HK-2 (cell line): ENCODE data around the gene BICDL2.
A peak's percentile ranks its signal among the peaks of the same experiment; 100 is the strongest.

Source experiments
- DNase-seq: peaks from one replicate; pipeline ENCODE4 v3.0.0-alpha.2; 2018; ENCODE audit not compliant: unreplicated experiment

BICDL2 gene

DNA sequence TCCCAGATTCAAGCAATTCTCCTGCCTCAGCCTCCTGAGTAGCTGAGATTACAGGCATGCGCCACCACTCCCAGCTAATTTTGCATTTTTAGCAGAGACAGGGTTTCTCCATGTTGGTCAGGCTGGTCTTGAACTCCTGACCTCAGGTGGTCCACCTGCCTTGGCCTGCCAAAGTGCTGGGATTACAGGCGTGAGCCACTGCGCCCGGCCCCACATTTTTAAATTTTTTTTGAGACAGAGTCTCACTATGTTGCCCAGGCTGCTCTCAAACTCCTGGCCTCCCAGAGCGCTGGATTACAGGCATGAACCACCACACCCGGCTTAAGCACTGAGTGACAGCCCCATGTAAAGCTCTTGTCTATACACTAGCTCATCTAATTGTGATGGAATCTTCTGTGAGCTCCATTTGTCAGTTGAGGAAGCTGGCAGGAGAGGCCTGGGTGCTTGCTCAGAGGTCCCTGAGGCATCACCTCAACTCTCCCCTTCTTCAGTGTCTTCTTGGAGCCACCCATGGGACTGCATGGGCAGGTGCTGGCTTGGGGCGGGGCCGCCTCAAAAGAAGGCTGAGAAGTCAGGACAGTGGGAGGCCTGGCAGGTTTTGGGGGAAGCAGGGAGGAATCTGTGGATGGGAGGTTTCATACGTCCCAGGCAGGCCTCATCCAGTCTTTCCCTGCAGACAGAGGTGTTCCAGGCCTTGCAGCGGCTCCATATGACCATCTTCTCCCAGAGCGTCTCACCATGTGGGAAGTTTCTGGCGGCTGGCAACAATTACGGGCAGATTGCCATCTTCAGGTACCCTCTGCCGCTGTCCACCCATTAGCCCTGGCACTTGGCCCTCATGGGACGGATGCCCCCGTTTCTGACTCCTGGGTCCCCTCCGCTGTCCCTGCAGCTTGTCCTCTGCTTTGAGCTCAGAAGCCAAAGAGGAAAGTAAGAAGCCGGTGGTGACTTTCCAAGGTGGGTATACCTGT is 11.4 kb downstream of the BICDL2 start:
- no peak for DNase-seq

DNA sequence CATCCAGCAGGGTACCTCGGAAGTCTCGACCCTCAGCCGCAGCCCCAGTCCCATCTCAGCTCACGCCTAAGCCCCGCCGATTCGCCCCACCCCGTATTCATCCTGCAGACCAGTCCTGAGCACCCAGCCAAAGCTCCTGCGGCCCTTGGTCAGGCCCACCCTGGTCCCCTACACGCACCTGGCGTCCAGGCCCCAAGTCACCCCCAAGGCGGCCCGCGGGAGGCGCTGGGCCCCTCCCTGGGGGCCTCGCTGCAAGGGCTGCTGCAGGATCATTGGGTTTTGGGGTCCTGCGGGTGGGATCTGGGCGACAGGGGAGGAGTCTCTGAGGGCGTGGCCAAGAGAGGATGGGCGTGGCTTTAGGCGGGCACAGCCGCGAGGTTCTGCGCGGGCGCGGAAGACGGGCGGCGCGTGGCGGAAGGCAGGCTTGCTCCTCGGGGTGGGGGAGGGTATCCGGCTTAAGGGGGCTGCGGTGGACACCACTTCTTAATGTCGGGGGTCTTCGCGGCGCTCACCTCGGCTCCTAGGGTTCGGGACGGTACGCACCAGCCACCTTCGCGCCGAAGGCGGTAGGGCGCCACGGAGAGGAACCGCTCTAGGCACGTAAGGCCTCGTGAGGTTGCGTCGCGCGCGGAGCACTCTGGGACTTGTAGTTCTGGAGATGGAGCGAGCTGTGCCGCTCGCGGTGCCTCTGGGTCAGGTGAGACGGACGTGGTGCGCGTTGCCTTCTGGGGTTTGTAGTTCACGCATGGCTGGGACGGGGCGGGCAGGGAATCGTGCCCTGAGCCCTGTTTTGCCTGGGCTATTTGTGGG is 12.9 kb downstream of the BICDL2 start, which contains the start of the genes HCFC1R1 and THOC6:
Gene HCFC1R1 (minus strand): TSS at position 274 of the 810 bp plus-strand sequence. CDS start 1 bp downstream, at position 273.
Gene THOC6 (plus strand): TSS at position 367 of the 810 bp plus-strand sequence. CDS start 292 bp downstream, at position 659.
- DNase-seq: peak; percentile 95

DNA sequence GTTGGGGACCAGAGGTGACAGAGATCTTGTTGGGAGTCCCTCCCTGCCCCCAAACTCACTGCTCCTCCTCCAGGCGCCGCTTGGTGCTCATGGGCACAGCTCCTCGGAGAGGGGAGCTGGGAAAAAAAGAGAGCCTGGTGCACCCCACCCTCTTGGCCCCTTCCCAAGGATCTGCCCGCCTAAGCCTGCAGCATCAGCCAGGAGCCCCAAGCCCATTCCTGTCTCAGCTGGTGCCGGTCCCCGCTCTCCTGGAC is 13.4 kb downstream of the BICDL2 start:
- DNase-seq: peak; percentile 85

DNA sequence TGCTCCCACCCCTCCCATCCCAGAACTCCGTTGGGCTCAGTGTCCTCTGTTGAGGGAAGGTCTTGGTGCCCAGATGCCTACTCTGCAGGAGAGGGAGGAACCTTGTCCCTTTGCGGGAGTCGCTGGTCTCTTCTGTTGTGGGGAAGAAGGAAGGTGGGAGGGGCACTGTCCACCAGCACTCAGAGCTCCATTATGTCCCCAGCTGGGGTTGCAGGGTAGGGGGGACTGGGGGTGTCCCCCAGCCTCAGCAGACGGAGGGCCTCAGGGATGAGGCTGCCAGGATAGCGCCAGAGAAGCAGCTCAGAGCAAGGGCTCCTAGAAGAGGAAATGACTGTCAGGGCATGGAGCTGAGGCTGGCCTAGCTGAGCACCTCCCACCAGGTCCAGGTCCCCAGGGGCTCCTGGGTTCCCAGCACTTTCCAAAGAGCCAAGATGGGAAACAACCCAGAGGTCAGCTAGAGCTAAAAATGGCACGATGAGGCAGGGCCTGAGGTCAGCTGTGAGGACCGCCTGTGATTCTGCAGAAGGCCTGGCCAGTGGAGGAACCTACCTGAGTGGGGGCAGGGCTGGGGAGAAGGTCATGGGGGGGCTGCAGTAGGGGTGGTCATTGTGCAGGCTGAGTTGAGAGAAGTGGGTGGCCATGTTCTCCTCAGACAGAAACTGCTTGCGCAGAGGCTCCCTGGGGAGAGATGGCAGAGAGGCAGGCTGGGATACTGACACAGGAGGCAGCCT is 13.9 kb downstream of the BICDL2 start:
- DNase-seq: no peak

DNA sequence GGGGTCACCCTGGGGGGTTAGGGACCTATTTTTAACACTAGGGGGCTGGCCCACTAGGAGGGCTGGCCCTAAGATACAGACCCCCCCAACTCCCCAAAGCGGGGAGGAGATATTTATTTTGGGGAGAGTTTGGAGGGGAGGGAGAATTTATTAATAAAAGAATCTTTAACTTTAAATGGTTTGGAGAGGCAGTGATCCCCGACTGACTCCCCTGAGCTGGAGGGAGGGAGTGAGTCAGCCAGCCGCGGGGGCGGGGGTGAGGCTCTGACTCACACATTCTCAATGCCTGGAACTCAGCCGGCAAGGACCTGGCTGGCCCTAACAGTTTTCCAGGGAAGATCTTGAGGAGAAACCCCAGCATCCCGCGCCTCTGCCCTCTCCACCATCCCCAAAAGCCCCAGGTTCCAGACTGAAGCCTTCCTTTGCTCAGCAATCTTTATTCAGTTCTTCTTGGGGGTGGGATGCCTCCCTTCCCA is 14.5 kb downstream of the BICDL2 start:
- peak; percentile 83 for DNase-seq

DNA sequence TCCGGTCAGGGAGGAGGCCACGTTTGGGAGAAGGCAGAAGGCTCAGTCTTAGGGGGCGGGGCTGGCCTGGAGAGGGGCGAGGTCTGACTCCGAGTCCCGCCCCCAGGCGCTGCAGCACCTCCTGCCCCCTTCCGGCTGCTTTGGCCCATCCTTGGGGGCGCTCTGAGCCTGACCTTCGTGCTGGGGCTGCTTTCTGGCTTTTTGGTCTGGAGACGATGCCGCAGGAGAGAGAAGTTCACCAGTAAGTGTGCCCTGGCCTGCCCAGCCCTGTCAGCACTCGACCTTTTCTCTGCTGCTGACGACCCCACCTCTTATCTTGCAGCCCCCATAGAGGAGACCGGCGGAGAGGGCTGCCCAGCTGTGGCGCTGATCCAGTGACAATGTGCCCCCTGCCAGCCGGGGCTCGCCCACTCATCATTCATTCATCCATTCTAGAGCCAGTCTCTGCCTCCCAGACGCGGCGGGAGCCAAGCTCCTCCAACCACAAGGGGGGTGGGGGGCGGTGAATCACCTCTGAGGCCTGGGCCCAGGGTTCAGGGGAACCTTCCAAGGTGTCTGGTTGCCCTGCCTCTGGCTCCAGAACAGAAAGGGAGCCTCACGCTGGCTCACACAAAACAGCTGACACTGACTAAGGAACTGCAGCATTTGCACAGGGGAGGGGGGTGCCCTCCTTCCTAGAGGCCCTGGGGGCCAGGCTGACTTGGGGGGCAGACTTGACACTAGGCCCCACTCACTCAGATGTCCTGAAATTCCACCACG is 15.1 kb downstream of the BICDL2 start:
- DNase-seq: peak; percentile 93

DNA sequence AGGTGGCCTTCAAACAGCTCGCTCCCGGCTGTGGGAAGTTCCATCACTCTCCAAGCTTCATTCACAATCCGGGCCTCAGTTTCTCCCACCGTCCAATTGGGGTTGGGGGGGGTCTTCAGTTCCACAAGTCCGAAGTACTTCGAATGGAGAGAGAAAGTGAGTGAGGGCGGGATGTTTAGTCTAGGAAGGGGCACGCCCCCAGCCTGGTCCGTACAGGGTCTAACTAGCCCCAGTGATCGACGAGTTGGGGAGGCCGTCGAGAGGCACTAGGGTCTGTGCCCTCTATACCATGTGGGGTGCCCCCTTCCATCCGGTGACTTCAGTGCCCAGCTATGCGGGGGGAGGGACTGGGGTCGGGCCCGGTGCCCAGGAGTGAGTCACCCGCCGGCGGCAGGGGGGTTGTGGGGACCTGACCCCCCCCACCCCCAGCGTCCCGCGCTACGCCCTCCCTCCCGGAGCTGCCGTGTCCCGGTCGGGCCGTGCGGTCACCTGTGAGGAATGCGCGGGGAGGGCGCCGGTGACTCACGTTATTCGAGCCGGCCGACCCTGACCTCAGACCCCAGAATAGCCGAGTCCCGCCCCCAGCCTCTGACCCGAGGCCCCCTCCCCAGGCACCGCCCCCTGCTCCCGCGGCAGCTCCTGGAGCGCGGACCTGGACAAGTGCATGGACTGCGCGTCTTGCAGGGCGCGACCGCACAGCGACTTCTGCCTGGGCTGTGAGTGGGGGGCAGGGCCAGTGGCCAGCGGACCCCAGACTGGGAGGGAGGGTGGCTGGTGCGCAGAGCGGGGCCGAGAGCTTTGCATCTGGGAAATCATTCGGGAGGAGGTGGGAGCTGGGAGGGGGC is 15.9 kb downstream of the BICDL2 start:
- peak; percentile 93 for DNase-seq

DNA sequence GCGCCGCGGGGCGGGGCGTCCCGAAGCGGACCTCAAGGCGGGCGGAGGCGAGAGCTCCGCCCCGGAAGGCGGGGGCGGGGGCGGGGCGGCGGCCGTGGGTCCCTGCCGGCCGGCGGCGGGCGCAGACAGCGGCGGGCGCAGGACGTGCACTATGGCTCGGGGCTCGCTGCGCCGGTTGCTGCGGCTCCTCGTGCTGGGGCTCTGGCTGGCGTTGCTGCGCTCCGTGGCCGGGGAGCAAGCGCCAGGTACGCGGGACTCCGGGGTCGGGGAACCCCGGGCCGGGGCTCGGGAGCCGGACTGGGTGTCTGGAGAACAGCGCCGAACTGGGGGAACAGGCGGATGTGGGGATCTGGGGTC is 16.5 kb downstream of the BICDL2 start, which contains the start of gene TNFRSF12A:
Gene TNFRSF12A (plus strand): TSS at position 122 of the 357 bp plus-strand sequence. CDS start 30 bp downstream, at position 152.
- peak; percentile 78 for DNase-seq

DNA sequence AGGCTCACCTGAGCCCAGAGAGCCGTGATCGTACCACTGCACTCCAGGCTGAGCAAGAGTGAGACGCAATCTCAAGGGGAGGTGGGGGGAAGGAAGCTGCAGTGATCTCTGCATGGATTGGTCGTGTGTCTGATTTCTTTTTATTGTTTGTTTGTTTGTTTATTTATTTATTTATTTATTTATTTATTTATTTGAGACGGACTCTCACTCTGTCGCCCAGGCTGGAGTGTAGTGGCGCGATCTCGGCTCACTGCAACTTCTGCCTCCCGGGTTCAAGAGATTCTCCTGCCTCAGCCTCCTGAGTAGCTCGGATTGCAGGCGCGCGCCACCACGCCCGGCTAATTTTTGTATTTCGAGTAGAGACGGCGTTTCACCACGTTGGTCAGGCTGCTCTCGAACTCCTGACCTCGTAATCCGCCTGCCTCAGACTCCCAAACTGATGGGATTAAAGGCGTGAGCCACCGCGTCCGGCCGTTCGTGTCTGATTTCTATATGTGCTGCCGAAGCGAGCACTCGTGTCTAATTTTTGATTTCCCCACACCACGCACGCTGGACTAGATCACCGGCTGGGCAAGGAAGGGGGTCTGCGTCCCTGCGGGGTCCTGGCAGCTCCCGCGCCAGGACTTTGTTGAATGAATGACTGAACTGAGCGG is 17.0 kb downstream of the BICDL2 start:
- no peak for DNase-seq

DNA sequence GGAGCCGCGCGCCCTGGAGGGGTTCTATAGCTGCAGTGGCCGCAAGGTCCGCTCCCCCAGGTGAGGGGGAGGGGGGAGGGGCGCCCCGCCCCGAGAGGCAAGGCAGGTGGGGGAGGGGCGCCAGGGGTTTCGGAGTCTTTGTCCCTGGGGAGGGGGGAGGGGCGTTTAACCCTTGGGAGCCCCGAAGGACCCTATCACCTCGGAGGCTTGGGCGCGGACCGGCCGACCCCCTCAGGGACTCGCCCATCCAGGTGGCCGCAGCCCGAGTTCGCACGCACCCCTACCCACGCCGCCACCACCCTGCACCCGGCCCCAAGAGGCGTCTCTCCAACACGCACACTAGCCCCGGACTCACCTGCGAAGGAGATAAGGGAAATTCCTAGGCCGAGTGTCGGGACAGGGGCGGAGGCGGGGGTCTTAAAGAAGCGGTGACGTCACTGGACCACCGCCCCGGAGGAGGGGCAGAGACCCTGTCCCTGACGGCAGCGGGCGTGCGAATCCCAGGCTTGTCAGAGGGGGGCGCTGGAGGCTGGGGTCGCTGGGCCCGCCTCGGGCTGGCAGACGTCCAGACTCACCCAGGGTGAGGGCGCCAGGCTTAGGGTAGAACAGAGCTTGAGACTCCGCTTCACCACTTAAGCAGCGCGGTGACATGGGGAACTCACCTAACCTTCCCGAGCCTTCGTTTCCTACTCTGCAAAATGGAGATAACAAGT is 18.8 kb downstream of the BICDL2 start, which contains the start of gene CLDN6:
Gene CLDN6 (minus strand): TSS at position 390 of the 713 bp plus-strand sequence. CDS start 2,162 bp downstream, outside the sequence.
- no peak for DNase-seq

DNA sequence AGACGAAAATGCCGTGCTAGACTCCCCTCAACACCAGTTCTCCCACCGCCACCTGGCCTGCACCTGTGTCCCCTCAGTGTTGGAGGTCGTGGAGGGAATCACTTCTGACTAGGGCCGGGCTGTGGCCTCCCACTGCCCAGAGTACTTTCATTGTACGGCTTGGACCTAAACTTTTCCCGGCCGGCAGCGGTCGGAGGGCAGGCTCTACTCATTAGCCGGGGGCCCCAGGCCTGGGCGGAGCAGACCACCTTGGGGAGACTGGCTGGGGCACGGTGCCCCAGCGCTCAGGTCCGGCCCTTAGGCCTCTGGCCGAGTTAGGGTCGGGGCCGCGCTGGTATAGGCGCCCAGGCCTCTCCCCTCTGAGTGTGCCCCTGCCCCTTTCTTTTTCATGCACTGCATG is 19.4 kb downstream of the BICDL2 start:
- DNase-seq: no peak

DNA sequence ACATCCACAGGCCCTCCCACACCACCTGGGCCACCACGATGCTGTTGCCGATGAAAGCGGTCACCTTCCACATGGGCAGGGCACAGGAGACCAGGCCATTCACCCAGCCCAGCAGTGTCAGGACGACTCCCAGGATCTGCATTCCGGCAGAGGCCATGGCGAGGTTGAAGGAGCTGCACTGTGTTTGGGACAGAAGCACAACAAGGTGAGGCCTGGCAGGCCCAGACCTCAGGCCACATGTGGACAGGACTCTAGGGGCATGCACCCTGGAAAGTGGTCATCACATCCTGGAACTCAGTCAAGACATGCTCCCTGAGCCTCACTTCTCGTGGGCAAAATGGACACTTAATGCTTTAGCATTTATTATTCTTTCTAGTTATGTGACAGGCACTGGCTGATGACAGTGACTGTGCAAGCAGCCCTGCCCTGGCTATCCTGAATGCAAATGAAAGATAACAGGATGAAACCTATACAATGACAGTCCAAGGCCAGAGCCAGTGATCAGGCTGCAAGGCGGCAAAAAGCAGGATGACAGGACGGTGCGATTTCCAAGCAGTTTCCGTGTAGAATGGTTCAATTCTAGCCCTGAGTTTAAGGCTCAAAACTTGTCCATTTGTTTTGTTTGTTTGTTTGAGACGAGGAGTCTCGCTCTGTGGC is 20.8 kb downstream of the BICDL2 start:
- no peak for DNase-seq

DNA sequence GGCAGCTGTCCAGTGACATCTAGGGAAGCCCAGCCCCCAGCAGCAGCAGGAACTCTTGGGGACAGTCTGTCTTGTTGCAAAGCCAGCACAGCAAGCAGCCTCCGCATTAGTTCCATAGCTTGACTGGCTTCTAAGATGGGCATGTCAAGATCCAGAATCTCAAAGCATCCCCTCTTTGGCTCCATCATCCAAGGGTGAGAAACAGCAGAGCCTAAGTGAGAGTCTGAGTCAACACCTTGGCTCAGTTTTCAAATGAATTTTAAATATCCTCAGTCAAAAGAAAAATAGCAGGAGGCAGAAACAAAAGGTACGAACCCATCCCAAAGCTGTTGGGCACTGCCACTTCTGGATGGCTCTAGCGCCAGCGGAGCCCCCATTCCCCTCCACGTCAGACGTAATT is 21.8 kb downstream of the BICDL2 start:
- no peak for DNase-seq

DNA sequence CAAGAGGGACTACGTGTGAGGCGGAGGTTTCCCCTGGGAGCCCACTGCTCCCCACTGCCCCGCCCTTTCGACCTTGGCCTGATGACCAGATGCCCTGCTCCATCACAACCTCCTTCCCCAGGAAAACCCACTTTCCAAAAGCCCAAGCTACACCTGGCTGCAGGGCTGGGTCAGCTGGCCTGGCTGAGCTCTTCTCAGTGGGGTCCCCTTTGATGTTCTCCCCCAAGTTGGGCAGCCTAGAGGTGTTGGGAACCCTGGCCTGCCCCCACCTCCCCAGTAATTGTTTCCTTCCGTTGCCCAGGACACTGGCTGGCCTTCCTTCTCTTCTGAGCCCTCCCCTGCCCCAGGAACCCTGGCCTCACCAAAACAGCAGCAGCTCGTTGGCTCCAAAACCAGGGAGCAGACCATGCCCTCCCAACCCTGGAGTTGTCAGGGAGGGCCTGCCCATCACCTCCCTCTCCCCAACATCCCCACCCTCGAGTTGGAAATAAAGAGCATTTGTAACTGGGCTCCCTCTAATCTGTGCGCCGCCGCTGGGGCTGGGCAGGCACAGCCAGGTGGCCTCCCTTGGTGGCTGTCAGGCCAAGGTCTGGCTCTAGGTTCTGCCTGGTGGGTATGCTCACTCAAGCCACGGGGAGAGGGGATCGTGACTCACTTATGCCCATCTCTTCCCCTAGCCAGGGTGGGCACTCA is 22.6 kb downstream of the BICDL2 start:
- DNase-seq: no peak

DNA sequence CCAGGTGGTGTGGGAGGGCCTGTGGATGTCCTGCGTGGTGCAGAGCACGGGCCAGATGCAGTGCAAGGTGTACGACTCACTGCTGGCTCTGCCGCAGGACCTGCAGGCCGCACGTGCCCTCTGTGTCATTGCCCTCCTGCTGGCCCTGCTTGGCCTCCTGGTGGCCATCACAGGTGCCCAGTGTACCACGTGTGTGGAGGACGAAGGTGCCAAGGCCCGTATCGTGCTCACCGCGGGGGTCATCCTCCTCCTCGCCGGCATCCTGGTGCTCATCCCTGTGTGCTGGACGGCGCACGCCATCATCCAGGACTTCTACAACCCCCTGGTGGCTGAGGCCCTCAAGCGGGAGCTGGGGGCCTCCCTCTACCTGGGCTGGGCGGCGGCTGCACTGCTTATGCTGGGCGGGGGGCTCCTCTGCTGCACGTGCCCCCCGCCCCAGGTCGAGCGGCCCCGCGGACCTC is 23.2 kb downstream of the BICDL2 start:
- no peak for DNase-seq

DNA sequence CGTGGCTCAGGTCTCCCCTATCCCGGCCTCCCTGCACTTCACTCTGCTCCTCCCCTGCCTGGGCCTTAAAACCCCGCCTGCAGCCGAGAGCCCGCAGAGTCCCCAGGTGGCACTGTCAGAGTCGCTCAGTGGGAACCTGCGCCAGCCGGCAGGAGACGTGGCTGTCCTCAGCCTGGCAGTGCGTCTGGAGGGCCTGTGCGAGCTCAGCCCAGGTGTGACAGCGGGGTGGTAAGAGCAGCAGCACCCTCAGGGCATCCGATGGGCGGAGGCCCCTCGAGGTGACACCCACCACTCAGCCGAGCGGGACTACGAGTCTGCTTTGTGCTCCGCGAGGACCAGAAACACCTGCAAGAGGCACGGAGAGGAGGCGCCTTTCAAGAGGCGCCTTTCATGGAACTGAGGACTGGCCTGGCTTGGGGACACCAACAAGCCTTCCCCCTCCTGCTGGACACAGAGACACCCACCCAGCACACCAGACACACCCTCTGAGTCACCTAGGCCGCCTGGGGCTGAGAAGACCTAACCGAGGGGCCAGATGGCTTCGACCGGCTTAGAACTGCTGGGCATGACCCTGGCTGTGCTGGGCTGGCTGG is 23.8 kb downstream of the BICDL2 start, which contains the start of gene CLDN9:
Gene CLDN9 (plus strand): TSS at position 96 of the 593 bp plus-strand sequence. CDS start 440 bp downstream, at position 536.
- no peak for DNase-seq

DNA sequence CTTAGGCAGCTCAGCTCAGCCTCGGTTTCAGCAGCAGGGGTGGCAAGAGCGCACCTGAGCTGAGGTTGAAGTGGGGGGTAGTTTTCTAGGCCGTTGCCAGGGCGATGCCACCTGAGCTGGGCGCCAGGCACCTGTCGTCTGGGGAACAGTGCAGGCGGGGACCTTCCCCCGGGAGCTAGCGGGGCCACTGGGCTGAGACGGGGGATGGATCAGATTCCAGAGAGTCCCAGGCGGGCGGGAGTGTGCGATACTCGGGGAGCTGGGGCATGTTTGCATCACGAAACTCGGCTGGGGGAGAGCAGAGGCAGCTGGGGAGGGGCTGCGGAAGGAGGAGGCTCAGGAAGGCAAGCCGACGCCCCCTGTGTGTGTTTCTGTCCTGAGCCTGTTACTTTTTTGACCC is 24.5 kb downstream of the BICDL2 start:
- no peak for DNase-seq
